ENCODE data around the gene ANKRD11.
A peak's percentile ranks its signal among the peaks of the same experiment; 100 is the strongest.

The ANKRD11 gene

DNA sequence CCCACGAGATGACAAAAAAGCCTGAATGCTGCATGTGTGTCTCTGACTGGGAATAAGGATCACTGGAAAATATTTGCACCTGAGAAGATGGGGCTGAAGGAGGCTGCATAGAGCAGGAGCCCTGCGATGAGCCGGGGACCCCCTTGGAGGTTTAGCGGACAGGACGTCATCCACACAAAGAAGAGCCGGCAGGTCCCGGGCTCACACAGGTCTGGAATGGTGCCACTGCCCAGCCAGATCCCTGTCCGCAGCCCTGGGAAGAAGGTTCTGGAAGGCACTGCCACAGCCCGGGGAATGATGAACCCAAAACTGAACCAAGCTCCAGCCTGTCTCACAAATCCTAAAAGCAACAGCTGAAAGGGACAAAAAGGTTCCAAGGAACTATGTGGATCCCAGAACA lies 101.8 kb downstream of the ANKRD11 start:
- ATAC-seq (ENCODE audit: low read depth) (no peak), DNase-seq (ENCODE audit: low spot score) (no peak)
- Histone ChIP-seq H3K4me3 (ENCODE audit: severe bottlenecking) (no peak overlapping the region), H3K9me3 (ENCODE audit: severe bottlenecking) (no peaks in the 10 kb centered on the region), H3K27ac (ENCODE audit: poor library complexity, severe bottlenecking) (no peak overlapping the region), H3K4me1 (ENCODE audit: insufficient read depth, poor library complexity, severe bottlenecking) (peaks cover 27% of the 10 kb centered on the region), H3K27me3 (ENCODE audit: insufficient read depth, poor library complexity, severe bottlenecking) (no peaks in the 10 kb centered on the region), H3K36me3 (ENCODE audit: low read depth) (peaks cover 26% of the 10 kb centered on the region)
- TF ChIP-seq, protein P1, sequence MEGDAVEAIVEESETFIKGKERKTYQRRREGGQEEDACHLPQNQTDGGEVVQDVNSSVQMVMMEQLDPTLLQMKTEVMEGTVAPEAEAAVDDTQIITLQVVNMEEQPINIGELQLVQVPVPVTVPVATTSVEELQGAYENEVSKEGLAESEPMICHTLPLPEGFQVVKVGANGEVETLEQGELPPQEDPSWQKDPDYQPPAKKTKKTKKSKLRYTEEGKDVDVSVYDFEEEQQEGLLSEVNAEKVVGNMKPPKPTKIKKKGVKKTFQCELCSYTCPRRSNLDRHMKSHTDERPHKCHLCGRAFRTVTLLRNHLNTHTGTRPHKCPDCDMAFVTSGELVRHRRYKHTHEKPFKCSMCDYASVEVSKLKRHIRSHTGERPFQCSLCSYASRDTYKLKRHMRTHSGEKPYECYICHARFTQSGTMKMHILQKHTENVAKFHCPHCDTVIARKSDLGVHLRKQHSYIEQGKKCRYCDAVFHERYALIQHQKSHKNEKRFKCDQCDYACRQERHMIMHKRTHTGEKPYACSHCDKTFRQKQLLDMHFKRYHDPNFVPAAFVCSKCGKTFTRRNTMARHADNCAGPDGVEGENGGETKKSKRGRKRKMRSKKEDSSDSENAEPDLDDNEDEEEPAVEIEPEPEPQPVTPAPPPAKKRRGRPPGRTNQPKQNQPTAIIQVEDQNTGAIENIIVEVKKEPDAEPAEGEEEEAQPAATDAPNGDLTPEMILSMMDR (IDR thresholded peaks at IDR 0.05; ENCODE audit: poor library complexity, severe bottlenecking): no peak

DNA sequence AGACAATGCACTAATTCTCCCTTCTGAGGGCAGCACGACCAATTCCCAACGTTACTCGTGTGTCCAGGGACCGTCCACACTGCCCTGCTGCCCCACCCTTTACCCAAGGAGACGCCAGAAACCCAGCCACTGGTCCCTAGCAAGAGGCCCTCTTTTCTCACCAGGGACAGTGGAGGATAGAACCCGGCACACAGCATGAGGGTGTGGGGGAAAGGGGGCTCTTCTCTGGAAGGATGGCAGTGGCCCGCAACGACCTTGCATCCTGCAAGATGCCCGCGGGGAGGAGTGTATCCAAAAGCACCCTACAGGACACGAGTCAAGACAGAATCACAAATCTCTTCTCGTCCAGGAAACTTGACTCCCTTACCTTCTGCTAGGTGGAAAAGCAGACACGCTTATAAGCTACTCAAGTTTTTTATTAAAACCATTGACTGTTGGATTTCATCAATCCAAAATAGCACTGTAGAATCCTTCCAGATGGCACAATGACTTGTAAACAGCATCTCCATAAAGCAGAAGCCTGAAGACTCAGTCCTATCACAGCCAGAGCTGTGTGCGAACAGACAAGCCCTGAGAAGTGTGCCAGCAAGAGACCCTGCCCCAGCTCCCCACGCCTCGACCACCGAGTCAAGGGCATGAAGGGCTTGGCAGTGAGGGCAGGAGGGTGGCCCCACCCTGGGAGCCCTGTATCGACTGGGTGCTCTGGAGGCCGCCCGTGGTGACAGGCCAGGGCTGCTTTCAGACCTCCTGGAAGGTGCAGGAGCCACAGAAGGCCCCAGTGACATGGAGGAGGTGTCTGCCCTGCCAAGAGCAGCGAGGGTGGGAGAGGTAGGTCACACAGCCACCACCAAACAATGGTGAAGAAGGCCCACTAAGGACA lies 103.8 kb downstream of the ANKRD11 start:
- TF ChIP-seq, protein P1 (IDR thresholded peaks at IDR 0.05; ENCODE audit: poor library complexity, severe bottlenecking): no peak

DNA sequence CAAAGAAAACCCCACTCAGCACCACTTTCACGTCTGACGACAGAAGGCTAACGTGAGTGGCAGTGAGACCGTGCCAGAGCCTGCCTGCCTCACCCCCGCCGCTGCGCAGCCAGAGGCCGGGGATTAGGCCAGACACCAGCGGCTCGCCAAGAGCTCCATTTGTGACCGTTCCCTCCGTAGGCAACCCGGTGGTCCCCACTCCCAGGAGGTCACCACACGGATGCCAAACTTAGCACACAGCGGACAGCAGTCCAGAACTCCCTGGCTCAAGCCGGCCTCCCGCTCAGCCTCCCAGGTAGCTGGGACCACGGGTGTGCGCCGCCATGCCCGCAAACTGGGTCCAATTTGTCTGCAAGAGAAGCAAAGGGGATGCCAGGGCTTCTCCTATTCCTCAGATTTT lies 104.6 kb downstream of the ANKRD11 start:
- Histone ChIP-seq H3K27ac (ENCODE audit: poor library complexity, severe bottlenecking) (no peak overlapping the region), H3K4me3 (ENCODE audit: severe bottlenecking) (no peak overlapping the region), H3K9me3 (ENCODE audit: severe bottlenecking) (no peaks in the 10 kb centered on the region), H3K36me3 (ENCODE audit: low read depth) (peaks cover 13% of the 10 kb centered on the region), H3K4me1 (ENCODE audit: insufficient read depth, poor library complexity, severe bottlenecking) (peaks cover 24% of the 10 kb centered on the region), H3K27me3 (ENCODE audit: insufficient read depth, poor library complexity, severe bottlenecking) (no peaks in the 10 kb centered on the region)
- ATAC-seq (ENCODE audit: low read depth) (no peak), DNase-seq (ENCODE audit: low spot score) (no peak)
- TF ChIP-seq, protein P1 (IDR thresholded peaks at IDR 0.05; ENCODE audit: poor library complexity, severe bottlenecking): no peak

More for the DNA sequence above, 103.8 kb downstream of the ANKRD11 start:
- DNase-seq (ENCODE audit: low spot score): no peak
- peaks cover 15% of the 10 kb centered on the region for H3K36me3 ChIP-seq (ENCODE audit: low read depth)
- H3K4me3 ChIP-seq (ENCODE audit: severe bottlenecking): no peak overlapping the region
- H3K4me1 ChIP-seq (ENCODE audit: insufficient read depth, poor library complexity, severe bottlenecking): peaks cover 28% of the 10 kb centered on the region
- H3K9me3 ChIP-seq (ENCODE audit: severe bottlenecking): no peaks in the 10 kb centered on the region
- no peaks in the 10 kb centered on the region for H3K27me3 ChIP-seq (ENCODE audit: insufficient read depth, poor library complexity, severe bottlenecking)
- ATAC-seq (ENCODE audit: low read depth): no peak
- H3K27ac ChIP-seq (ENCODE audit: poor library complexity, severe bottlenecking): no peak overlapping the region

DNA sequence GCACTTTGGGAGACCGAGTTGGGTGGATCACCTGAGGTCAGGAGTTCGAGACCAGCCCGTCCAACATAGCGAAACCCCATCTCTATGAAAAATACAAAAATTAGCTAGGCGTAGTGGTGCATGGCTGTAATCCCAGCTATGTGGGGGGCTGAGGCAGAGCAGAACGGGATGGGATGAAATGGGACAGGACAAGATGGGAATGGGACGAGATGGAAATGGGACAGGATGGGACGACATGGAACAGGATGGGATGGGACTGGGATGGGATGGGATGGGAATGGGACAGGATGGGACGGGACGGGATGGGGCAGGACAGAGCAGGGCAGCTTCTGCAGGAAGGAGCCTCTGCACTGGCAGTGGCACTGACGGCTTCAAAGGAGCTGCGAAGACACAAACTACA lies 106.1 kb downstream of the ANKRD11 start:
- no peak for ATAC-seq (ENCODE audit: low read depth)
- peaks cover 36% of the 10 kb centered on the region for H3K4me1 ChIP-seq (ENCODE audit: insufficient read depth, poor library complexity, severe bottlenecking)
- TF ChIP-seq, protein P1 (IDR thresholded peaks at IDR 0.05; ENCODE audit: poor library complexity, severe bottlenecking): no peak

More for the DNA sequence above, 106.1 kb downstream of the ANKRD11 start:
- no peaks in the 10 kb centered on the region for H3K9me3 ChIP-seq (ENCODE audit: severe bottlenecking)
- no peak overlapping the region for H3K4me3 ChIP-seq (ENCODE audit: severe bottlenecking)
- peaks cover 9% of the 10 kb centered on the region for H3K36me3 ChIP-seq (ENCODE audit: low read depth)
- DNase-seq (ENCODE audit: low spot score): no peak
- no peaks in the 10 kb centered on the region for H3K27me3 ChIP-seq (ENCODE audit: insufficient read depth, poor library complexity, severe bottlenecking)
- peak overlapping the region; percentile 61 for H3K27ac ChIP-seq (ENCODE audit: poor library complexity, severe bottlenecking)
